NOMO-1 (cell line): Measurements from ENCODE around the gene DUSP2.
A peak's percentile ranks its signal among the peaks of the same experiment; 100 is the strongest.

Experiments
- DNase-seq, 2 experiments: peaks; one replicate each; lab custom pipeline; 2025; ENCODE audit not compliant: unreplicated experiment in 2 of 2; lab: John Stamatoyannopoulos, UW

DUSP2 gene

DNA sequence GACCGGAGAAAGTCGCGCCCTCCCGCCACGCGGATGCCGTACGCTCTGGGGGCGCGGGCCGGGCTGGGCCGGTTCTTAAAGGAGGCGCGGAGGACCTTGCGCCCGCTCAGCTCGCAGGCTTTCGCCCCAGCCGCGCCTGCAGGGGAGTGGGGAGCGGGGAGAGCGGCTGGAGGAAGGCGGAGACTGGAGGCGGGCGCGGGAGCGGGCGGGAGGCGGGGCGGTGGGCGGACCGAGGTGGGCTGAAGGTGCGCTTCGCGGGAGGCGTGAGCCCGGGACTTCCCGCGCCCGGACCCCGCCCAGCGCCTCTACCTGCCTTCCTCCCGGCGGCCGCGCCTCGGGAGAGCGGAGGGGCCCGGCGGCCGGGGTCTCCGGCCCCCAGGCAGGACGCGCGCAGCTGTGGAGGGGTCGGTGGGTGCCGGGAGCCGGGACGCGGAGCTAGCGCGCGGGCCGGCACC, 28.8 kb downstream of the DUSP2 start, which contains the start of gene ADRA2B:
TSS of gene ADRA2B (minus strand) at position 148 of the 455 bp plus-strand sequence. CDS start 422 bp downstream, outside the sequence.
- DNase-seq: peak; percentile 17 to 53

DNA sequence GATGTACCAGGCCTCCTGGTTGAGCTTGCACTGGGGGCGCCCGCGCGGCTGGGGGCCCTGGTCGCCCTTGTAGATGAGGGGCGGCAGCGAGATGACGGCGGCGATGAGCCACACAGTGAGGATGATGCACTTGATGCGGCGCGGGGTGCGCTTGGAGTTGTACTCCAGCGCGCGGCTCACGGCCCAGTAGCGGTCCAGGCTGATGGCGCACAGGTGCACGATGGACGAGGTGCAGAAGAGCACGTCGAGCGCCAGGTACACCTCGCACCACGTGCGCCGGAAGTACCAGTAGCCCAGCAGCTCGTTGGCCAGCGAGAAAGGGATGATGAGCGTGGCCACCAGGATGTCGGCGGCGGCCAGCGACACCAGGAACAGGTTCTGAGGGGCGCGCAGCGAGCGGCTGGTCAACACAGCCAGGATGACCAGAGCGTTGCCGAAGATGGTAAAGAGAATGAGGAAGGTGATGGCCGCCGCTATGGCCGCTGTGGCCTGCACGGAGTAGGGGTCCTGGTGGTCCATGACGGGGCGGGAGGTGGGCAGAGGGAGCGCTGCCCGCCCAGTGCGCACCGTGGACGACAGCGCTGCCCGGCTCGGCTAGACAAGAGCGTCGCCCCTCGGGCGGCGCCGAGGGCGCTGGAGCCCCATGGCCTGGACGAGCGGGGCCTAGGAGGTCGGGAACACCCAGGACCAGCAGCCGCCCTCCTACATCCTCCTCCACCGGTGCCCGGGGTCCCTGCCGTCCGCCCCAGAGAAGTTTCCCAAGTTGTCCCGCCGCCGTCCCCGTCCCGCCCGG, 29.4 kb downstream of the DUSP2 start:
- no peak for DNase-seq

DNA sequence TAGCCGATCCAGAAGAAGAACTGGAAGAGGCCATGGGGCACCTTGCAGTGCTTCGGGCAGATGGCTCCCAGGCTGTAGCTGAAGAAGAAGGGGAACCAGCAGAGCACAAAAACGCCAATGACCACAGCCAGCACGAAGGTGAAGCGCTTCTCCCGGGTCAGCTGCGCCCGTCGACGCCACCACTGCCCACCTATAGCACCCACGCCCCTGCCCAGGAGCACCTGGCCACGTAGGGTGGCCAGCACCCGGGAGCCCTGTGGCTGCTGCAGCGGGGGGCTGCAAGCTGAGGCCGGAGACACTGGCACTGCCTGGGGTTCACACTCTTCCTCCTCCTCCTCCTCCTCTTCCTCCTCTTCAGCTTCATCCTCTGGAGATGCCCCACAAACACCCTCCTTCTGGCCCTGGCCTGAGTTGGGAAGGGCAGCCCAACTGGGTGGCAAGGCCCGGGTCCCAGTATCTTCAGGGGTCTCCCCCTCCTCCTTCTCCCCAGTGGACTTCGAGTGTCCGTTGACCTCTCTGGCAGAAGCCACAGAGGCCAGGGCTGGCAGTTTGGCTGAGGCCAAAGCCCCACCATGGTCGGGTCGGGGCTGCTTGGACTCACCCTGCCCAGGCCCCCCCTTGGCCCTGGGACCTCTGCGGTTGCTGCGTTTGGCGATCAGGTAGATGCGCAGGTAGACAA, 30.2 kb downstream of the DUSP2 start:
- no peak for DNase-seq

DNA sequence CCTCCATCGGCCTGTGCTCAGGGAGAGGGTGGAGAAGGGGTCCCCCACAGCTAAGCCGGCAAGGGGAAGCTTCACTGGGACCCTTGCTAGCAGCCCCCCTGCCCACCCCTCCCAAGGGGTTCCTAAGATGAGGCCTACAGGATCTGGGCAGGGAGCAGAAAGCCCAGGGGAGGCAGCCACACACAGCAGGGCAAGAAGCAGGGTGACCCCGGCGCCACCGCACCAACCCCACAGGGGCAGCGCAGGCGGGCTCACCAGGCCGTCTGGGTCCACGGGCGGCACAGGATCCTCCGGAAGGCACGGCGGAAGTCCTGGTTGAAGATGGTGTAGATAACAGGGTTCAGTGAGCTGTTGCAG, 30.7 kb downstream of the DUSP2 start:
- DNase-seq: no peak

DNA sequence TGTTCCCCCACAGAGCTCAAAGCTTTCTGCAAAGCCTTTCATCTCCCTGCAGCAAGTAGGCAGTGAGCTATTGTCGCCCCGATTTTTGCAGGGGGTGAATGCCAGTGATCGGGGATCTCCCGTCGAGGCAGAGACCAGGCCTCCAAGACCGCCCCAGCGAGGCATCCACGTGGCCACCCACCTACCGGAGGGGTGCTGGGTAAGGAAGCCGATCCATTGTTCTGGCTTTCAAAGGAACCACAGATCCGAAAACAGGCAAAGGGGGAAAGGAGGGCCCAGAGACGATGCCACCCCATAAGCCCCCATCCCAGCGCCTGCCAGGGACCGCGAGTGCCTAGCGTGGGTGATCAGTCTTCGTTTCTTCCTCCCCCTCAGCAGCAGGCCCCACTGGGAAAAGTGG, 31.3 kb downstream of the DUSP2 start:
- no peak for DNase-seq

DNA sequence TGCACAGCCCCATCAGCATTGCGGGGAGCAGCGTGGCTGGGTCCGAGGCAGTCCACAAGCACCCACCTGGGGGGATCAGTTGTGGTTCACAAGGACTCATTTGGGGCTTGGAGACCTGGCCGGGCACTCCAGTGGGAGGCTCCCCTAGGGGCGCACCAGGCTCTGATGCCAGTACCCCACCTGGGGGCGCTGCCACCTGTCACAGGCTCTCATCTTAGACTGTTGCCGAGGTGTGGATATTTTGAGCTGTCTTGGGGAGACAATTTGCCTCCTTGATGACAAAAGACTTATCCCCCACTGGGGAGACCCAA, 31.9 kb downstream of the DUSP2 start:
- no peak for DNase-seq

DNA sequence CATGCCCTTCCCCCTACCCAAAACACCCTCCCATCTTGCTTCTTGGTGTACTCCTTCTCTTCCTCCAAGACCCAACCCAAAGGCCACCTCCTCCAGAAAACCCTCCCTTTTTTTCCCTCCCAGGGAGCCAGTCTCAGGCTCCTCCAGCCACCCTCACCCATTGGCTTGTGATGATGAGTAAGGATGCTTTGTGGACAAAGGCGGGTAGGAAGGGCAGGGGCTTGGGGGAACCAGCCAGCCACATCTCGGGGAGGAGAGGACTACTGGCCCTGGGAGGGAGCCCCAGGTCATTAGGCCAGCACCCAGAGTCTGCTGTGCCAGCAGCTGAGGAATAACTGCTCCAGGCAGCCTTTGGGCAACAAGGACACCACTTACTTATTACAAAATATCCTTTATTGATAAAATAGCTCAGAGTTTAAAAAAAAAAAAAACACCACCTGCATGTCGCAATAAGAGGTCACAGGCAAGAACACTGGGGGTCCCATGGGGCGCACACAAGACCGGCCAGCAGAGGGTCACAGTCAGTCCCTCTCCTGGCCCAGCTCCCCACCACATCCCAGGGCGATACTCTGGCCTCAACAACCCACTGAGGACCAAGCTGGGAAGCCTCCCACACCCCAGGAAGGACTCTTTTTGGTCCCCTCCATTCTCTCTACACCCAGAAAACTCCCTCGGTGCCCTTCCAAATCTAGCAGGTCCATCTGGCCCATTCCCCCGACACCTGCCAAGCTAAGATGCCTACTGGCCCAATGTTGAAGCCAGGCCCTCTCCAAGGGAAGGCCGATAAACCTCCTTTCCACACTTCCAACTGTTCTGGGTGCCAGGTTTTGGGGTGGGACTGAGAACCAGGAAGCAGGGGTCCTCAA, 32.5 kb downstream of the DUSP2 start:
- no peak for DNase-seq

DNA sequence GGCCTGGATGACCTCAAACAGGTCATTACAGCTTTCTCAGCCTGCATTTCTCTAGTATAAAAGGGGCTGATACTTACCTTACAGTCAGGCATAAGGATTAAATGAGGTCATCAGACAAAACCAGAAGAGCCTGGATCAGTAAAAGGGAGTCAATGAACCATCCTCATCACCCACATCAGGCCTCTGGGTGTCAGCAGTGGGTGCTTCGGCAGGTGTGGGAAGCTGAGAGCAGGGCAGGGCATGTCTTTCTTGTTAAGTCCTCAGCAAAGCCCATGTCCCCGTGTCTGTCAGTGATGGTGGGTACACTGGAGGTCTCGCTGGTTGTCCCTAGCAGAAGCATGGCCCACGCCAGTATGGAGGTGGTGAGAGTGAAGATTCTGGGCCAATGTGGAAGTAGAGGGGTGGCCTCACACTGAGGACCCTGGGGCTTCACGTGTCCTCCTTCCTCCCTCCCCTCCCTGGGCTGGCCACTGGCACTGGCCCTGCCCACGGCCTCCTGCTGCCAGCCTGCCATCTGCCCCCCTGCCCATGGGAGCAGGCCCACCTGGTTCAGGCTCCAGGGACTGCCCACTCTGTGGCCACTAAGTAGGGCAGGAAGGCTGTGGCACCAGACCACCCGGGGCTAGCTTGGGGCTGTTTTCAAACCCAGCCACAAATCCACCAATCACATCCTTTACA, 33.3 kb downstream of the DUSP2 start:
- DNase-seq: no peak

DNA sequence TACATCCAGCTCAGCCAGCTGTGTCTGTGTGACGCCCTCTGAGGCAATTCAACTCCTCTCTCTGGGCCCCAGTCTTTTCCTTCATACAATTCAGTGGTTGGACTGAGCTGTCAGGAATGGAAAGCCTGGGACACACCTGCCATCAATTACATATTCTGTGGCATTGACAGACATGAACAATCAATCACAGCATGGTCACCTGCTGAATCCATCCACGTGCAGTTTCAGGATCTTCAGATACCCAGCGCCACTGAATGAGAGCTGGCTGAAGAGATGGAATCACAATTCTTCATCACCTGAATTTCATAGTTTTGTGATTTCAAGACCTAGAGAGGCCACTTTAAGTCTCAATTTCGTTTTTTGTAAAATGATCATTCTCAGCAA, 34.0 kb downstream of the DUSP2 start:
- no peak for DNase-seq

DNA sequence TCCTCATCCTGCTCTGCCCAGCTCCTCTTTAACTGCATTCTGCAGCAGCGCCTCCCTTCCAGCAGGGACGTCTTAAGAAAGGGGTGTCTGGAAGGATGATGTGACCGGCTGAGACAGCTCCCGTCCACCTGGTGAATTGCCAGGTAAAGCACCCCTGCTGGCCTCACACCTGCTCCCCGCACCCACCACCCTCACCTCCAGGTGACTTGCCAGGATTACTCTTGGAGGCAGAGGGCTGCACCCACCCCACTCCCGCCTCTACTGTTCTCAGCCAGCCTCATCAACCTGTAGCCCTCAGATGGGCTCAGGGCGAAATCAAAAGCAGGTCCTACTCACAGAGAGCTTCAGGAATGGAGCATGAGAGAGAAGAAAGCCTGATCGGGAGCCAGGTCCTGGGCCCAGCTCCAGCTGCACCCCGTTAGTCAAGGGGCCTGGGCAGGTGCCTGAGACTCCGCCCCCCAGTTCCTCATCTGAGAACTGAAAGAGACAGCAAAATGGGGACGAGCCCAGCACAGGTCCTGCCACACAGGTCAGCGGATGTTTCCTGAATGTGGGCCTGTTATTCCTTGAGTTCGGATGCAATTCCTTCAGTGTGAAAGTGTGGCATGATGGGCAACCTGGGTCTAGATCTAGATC, 34.5 kb downstream of the DUSP2 start:
- no peak for DNase-seq

DNA sequence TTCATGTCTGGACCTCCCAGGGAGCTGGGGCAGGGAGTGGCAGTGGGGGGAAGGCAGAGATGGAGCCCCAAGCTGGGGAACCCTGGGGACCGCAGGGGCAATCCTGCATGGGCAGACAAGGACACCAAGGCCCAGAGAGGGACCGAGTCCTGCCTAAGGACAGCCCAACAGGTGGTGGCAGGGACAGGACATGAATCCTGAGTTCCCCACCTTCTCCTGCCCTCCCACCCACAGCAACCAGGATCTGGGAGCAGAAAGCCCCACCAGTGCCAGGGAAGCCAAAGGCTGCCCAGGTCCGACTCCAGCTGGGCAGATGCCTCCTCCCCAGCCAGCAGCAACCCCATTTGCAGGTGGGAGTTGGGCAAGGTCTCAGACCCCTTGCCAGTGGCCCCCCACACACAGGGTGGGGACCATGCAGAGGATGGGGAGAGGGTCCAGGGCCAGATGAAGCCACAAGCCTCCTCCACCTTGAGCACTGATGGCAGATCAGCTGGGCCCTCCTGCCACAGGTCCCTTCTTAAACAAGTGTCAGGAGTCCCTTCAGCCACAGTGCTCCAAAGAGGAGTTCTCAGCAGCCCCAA, 35.2 kb downstream of the DUSP2 start:
- no peak for DNase-seq

DNA sequence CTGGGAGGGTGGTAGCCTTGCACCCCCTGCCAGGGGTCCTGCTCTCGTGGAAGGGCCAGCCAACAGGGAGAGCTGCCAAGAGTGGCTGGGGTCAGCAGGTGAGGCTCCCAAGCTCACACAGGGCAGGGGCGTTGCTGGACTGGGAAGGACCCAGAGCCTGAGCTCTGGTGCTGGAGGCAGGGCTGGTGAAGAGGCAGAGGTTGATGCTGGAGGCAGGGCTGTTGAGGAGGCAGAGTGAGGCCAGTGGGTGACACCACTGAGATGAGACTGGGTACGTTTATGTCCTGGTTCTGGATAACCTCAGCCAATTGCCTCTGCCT, 35.9 kb downstream of the DUSP2 start:
- DNase-seq: no peak

DNA sequence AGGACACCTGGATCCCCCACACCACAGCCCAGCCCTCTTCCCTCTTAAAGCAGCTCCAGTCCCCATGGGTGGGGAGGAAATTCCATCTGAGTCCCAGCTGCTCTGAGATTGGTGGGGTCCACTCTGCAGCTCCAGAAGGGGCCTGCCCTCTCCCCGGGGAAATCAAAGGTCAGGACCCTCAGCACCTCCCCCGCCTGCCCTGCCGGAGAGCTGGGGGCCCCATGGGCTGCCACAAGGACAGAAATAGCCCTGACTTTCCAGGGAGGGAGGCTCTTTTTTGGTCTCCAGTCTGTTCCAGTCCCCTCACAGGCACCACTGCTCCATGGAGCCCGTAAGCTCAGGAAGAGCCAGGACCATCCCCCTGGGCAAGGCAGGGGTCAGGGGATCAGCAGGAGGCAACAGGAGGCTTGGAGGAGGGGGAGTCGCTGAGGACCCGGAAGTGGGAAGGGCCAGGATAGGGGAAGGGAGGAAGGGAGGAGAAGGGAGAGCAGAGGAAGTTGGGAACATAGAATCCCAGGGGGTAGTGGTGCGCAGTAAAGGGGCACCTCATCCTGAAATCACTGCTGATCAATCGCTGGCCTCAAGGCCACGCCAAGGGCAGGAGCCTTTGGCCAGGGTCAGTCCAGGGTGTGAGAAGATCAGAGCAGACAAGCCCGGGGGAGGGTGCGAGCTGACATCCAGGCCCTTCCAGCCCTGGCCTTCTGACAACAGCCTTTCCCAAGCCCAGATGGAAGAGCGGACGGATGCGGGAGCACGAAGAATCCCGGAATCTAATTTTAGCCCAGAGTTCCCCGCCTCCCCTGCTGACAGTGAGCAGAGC, 36.5 kb downstream of the DUSP2 start:
- DNase-seq: no peak

DNA sequence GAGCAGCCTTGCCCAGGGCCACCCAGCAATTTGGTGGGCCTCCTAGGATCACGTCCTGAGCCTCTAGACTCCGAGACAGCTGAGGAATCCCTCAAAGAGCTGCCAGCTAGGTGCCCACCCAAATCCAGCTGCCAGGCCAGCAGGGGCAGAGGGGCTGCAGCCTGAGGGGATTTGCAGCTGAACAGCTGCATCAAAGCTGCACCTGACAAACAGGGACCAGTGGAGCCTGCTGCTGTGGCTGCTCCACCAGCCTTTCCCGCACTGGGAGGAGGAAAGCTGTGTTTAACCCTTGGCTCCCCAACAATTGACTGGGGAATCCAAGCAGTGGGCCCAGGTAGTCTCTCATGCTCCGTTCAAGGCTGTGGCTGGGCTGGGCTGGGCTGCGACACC, 37.1 kb downstream of the DUSP2 start:
- no peak for DNase-seq

DNA sequence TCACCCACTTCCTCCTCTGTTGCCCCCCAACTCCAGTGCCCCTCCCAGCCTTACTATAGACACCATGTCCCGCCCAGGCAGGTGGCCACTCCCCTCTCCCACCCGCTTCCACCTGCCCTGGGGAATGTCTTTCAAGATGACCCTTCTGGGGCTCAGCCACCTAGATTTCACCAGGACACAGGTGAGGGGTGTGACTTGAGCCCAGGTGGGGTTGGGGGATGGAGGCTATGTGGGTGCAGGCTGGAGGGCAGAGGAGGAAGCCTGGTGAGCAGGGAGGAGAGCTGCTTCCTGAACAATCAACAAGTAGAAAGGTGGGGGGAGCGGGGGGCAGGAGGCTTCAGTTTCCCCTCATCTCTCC, 37.6 kb downstream of the DUSP2 start:
- no peak for DNase-seq

DNA sequence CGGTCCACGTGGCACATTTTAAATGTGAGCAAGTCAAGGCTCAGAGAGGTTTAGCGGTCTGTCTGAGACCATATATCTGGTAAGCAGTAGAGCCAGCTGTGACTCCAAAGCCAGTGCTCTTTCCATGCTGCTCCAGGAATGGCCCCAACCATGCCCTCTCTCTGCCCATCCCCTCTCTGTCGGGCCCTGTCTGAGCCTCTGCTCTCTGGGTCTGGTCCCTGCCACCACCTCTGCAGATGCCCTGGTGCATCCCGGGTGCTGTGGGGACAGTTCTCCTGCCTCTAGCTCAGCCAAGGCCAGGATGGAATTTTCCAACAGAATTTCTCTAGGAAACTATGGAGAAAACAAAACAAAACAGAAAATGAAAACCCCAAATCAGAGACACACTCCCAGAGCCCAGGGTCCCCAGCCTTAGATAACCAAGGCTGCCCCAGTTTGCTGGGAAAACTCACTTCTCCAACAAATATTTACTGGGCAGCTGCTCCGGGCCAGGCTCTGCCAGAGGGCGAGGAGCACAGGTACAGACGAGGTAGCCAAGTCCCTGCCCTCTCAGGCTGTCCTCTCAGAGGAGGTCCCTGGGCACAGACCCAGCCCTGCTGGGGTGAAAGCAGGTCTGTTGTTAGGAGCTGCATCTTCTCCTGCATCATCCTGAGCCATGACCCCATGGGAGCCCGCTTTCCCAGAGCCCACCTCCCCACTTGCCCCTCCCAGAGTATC, 38.1 kb downstream of the DUSP2 start:
- no peak for DNase-seq

DNA sequence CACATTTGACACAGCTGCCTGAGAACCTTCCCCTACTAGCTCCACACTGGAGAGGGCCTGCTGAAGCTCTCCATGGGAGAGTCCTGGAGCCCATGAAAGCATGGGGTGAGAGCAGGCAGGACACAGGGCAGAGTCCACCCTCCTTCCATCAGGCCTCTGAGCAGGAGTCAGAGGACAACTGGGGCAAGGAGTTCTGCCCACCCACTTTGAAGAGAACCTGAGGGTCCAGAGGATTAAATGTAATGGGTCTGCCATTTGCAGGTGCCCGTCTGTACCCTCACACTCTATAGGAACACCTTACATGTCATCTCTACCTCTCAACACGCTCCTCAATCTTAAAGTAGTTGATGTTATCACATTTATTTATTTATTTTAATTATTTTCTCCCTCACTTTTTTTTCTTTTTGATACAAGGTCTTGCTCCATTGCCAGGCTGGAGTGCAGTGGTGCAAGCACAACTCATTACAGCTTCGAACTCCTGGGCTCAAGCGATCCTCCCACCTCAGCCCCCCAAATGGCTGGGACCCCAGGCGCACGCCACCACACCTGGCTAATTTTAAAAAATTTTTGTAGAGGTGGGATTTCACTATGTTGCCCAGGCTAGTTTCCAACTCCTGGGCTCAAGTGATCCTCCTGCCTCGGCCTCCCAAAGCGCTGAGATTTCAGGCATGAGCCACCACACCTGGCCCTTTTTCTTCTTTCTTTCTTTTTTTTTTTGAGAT, 39.1 kb downstream of the DUSP2 start:
- DNase-seq: no peak

DNA sequence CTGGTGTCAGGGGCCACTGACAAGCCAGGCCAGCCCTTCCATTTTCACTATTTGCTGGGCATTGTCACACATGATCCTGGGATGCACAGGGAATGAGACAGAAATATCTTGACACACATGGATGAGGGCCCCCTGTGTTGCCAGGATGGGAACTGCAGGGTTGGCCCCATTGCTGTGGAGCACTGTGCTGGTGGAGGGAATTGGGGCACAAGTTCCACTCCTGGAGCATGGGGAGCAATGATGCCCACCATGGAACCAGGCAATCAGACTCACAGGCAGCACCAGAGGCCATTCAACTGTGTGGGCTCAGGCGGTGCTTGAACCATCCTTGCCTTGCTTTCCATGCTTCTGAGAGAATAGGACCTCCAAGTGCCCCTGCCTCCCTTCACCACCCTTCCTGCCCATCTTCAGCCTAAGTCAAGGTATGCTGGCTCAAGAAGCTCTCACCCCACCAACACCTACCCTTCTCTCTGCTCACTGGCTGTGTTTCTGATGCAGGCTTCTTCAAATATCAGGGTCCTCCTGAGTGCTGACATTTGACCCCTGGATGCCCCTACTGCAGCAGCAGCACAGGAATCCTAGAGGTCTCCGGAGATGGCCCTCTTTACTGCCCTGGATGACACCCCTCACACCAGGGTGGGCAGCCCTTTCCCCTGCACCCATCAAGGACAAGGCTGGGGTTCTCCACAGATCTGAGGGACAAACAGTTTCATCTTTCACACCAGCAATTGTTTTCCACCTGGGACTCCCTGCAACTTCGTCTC, 39.9 kb downstream of the DUSP2 start:
- no peak for DNase-seq
